ENCODE results near the gene SCN5A.

SCN5A gene

DNA sequence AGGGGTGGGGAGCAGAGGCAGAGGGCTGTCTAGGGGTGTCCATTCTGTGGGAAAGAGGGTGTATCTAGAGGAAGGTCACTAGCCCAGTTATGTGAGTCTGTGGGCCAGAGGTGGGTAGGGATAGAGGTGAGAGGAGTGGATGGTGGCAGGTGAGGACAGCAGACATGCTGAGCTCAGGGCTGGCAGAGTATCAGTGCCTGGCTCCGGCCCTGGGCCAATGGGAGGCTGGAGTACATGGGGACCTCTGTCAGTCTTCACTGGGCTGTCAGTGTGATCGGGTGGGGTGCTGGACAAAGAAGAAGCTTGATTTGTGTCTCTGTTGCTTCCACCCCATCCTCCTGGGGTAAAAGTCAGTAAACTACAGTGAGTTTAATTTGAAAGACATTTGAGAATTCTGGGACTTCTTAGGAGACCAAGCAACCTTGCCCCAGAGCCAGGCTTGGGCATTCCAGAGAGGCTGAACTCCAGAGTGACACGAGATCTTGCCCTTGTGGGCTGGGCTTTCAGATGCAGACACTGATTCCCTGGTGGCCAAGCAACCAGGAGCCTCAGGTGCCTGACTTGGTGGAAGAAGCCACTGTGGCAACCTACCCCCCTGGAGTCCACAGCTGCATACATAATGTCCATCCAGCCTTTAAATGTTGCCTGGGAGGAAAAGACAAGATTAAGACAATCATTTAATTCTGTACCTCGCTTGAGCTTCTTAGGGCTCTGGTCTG lies 92.7 kb downstream of the SCN5A start:
- DNase-seq, result no peak

DNA sequence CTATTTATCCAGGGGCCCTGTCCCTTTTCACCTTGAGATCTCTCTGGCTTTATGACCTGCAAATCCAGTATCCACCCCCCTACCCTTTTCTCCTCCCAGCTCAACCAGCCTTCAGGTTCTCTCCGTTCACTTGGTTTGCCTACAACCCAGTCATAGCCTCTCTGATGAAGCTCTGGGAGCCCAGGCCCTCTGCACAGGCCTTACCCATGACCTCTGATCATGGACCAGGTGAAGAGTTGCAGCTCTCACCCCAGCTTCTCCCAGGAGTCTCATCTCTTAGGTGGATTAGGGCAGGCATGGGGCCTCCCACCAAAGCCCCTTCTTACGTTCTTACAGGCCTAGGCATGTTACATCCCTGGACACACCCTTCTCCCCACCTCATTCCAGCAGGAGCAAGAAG lies 93.6 kb downstream of the SCN5A start:
- DNase-seq, result no peak

DNA sequence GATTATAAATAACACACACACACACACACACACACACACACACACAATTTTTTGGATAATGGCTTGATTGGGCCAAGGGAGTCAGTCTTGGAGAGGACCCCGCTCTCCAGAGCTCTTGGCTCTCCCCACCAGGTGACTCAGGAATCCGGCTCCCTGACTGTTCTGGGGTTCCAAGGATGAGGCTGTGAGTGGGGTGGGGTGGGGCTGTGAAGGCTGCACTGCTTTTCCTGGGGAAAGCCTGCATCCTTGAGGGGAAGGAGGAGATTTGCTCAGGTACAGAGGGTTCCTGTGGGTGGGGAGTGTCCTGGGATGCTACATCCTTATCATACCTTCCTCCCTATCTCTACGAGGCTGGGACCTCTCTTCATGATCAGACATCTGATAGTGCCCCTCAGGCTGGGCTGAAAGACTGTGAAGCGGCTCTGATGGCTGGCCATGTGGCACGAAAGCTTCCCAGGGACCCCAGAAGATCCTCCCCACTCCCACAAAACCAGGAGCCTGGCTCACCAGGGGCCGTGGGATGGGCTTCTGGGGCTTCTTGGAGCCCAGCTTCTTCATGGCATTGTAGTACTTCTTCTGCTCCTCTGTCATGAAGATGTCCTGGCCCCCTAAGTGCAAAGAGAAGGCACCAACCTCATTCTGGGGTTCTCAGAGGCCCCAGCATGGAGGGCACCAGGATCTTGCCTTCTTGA lies 94.2 kb downstream of the SCN5A start:
- no peak for DNase-seq

DNA sequence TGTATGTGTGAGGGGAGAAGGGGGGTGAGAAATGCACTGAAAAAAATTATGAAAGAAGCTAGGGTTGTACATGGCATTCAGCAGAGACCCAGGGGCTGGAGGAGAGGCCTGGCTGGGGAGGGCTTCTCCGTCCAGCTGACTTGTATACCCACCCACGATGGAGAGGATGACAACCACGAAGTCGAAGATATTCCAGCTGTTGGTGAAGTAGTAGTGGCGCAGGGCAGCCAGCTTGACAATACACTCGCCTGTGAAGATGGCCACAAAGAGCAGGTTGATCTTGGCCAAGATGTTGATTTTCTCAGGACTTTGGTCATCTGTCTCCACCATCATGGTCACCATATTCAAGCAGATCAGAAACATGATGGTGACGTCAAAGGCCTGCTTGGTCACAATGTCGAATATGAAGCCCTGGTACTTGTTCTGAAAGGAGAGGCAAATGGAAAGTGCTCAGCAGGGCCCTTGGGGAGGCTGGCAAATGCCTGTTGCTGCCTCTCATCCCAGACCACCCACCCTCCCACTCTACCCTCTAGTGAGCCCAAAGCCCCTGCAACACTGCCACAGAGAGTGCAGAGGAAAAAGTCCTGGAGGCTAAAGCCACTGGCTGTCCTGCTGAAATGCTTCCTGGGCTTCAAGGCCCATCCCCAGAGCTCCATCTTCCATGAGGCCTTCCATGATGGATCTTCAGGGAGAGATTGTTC lies 95.2 kb downstream of the SCN5A start:
- DNase-seq, result no peak

DNA sequence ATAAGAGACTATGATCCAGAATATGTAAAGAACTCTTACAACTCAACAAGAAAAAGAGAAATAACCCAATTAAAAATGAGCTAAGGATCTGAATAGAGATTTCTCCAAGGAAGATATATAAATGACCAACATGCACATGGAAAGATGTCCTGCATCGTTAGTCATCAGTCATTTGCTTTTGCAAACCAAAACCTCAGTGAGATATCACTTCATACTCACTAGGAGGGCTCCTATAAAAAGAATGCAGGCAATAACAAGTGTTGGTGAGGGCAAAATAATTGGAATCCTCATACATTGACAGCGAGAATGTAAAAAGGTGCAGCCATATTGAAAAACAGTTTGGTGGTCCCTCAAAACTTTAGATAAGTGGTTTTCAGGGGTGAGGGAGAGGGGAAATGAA lies 96.4 kb downstream of the SCN5A start:
- no peak for DNase-seq

DNA sequence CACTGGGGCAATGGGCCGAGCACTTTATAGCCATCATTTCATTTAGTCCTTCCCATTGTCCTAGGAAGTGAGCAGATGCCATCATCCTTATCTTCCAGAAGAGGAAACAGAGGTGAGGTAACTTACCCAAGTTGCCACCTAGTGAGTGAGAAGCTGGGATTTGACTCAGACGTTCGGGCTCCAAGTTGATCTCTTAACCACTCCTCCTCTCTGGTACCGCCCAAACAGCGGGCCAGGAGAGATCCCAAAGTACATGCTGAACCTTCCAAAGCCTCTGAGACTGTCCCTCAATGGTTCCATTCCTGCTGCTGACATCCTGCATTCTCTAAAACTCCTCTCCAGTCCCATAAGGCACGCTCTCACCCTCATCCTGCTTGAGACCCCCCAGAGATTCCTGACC lies 97.1 kb downstream of the SCN5A start:
- no peak for DNase-seq

DNA sequence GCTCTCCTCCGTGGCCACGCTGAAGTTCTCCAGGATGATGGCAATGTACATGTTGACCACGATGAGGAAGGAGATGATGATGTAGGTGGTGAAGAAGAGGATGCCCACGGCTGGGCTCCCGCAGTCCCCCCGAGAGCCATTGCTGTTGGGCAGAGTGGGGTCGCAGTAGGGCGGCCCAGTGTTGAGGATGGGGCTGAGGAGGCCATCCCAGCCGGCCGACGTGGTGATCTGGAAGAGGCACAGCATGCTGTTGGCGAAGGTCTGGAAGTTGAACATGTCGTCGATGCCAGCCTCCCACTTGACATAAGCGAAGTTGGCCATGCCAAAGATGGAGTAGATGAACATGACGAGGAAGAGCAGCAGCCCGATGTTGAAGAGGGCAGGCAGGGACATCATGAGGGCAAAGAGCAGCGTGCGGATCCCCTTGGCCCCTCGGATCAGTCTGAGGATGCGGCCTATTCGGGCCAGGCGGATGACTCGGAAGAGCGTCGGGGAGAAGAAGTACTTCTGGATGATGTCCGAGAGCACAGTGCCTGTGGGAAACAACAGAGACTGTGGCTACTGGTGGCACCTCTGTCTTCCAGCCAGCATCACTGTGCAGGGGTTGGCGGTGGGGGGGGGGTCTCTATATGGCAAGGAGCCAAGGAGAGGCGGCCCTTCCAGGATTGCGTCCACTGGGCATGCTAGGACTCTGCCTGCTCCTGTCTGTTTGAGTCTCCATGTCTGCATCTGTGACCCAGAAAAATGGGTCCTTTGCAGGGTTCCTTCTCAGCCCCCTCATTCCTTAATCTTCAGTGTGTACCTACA lies 98.3 kb downstream of the SCN5A start:
- DNase-seq, result no peak

DNA sequence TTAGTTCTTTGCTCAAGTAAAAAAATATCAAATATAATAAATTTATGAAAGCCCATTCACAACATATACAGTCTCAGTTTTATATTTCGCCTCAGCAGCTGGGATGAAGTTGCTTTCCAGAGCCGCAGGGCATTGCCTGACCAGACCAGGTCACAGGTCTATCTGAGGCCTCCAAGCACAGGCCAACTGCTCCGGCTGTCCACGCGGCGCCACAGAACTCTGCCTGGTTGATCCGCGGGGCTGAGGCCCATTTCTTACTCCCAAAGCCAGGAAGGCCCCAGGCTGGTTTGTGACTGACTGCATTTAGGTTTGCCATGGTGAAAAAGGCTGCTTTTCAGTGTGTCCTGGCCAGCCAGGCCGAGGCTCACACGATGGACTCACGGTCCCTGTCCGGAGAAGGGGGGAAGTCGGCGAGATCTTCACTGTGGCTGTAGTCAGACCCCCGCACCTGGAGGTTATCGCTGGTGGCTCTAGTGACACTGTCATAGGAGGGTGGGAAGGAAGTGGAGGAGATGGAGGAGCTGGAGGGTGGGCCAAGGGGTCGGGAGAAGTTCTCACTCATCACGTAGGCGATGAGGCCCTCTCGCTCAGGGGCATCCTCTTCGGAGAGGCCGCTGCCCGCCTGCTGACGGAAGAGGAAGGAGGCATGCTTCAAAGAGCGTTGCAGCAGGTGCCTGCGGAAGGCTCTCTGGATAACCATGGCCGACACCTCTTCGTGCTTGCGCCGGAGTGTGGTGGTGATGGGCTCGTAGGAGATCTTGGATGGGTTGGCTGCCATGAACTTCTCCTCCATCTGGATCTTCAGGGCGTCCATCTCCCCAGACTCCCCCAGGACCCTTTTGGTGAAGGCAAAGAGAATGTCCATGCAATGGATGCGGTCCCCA lies 99.3 kb downstream of the SCN5A start:
- DNase-seq, result no peak

DNA sequence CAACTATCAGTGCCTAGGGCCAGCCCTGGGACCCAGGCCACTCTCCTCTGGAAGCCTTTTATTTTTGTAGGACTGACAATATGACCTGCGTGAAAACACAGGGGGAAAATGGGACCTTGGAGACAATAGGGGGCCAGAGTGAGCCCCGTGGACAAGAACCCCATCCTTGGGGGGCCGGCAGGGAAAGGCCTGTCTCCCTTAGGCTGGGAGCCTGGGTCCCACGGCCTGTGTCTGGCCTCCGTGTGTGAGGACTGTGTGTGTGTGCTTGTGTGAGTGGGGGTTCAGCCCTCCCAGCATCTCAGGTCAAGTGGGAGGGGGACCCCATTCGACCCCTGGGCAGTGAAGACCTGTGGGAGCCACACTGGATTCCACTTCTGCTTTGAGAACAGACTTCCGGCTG lies 100.0 kb downstream of the SCN5A start:
- DNase-seq, result no peak

DNA sequence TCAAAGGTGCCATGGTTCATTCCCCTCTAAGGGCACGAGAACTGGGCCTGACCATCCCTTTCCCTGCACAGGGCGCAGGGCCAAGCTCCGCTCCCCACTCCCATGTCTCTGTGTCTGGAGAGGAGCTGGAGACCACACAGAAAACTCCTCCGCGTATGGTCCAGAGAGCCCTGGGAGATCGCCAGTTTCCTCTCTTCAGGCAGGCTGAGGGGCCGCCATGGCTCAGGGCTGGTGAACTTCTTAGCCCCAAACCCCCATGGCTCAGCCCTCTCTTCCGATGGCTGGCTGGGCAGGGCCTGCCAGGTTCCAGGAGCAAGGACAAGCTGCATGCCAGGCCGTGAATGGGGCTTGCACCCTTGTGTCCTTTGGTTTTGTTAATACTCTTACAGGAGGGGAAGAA lies 100.4 kb downstream of the SCN5A start:
- no peak for DNase-seq

DNA sequence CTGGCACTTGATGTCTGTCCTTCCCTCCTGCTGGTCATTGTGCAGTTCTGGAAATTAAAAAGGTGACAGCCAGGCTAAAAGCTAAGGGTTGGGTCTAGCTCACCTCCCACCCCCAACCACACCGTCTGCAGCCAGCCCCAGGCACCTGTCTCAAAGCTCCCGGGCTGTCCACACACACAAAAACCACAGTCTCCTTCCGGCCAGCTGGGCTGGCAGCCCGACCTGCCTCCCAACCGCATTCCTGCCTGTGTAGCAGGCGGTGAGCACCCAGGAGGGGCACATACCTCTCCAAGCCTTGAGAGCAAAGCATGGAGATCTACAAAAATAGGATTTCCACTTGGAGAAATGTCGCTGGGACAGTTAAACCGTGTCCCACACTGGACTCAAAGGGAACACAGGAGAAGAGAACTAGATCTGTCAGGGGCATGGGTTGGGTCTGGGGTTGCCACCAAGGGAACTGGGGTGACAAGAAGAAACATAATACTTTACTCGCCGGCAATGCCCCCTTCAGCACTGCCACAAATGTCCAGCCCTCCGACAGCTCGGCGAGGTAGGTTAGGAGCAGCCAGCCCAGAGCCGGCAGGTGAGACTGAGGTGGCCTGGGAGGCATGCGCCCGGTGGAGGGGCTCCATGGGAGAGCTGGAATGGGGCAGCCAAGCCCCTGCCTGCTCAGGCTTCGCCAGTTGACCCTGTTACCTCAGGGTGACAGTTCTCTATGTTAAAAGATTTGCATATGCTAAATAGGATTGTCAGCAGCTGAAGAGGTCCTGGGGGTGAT lies 101.1 kb downstream of the SCN5A start:
- DNase-seq, result no peak

DNA sequence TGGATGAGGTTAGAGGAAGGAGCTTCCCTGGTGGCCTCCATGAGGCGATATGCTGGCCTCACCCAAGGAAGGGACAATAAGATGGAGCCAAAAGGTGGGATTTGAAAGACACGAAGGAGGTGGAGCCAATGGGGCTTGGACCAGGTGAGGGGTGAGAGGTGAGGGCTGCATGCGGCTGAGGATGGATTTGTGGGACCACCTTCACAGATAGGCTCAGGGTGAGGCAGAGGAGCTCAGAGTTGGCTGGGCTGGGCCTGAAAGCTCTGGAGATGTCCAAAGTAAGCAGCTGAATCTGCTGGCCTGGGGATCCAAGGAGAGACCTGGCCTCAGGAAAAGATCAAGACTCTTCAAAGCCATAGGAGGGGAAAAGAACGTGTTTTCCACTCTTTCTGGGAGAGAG lies 103.5 kb downstream of the SCN5A start:
- no peak for DNase-seq

DNA sequence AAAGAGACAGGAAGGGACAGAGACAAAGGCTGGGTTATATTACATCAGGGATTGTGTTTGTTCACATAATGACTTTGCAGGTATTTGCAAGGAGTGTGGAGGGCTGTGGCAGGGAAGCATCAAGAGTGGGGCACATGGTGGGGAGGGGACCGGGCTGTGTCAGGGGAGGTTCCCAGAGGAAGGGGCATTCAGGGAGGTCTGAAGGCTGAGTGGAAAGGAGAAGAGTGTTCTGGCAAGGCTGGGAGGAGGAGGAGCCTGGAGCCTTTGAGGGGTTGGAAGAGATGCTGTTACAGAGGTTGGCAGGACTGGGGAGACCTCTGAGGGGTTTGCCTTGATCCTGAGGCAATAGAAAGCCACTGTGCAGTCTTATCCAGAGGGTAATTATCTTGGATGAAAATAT lies 103.9 kb downstream of the SCN5A start:
- DNase-seq, result no peak

DNA sequence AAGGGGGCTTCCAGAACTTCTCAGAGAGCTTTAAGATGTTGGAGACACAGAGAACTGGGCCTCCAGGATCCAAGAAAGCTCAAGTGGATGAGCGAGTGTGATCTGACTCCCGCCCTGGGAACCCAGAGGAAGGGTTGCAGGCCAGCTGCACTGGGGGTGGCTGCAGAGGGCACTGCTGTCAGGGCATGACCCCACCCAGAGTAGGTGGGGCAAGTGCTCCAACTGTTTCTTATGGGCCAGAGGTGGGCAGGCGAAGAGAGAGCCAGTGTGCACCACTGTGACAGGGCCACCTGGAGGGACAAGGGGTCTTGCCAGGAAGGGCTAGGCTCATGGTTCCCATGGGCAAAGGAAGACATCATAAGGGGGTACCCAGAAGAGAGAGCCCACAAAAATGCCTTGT lies 104.6 kb downstream of the SCN5A start:
- DNase-seq, result no peak

DNA sequence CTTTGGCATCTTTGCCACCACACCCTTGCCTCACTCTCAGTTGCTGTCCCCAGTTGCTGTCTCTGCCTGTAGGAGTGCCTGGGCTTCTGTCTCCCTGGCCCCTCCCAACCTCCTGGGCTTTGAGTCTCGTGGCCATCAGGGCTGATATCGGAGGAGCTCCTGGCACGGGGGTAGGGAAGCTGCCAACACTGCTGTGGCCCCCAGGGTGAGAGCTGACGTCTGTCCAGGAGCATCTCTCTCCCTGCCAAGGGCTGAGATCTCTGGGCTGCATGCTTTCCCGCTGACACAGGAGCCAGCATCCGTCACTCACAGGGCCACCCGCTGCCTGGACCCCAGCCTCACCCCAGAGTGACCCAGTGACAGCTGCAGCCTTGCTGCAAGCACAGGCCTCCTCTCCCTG lies 105.9 kb downstream of the SCN5A start:
- no peak for DNase-seq

DNA sequence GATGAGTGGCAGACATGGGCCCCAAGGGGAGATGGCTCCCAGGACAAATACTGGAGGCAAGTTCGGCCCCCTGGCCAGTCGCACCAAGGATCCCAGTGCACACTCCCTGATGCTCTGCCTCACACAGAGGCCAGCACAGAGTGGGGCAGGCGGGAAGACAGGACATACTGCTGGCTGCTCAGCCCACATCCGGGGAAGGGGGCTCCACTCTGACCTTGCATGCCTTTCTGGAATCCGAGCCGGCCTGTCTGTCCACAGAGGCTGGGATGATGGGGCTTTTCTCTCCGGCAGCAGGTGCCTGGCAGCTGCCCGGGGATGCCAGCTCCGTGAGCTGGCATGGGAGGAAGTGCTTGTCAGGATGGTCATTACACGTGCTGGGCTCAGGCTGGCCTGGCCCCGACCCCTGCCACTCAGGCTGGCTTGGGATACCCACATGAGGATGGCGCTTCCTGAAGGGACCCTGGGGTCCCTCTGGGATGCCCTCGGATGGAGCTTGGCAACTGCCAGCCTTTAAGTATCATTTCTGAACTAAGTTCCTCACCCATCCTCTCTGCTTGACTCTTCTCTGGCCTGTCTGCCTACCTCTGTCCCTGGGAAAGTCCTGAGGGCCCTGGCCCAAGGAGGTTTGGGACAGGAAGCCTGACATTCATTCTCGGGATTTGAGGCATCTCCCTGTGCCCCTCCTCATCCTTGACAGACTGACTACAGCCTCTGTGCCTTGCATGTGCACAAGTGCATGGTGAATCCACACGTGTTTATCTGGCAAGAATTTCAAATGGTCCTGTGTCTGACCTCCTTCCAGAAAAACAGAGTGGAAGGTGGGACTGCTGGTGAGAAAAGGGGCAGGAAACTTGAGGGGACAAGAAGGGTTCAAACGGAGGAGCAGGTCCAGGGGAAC lies 106.8 kb downstream of the SCN5A start:
- no peak for DNase-seq

DNA sequence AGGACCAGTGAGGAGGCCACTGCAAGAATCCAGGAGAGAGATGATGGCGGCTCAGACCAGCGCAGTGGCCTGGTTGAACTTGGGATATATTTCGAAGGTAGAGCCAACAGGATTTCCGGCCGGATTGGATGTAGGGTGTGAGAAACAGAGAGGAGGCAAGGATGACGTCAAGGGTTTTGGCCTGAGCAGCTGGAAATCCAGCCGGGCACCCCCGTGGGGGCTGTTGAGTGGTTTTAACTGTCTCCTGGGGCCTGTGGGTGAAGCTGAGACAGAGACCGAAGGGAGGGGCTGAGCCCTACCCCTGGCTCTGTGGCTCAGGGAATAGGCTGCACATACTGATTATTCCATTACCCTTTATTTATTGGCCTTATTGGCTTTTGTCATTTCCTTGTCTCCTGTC lies 107.7 kb downstream of the SCN5A start:
- no peak for DNase-seq

DNA sequence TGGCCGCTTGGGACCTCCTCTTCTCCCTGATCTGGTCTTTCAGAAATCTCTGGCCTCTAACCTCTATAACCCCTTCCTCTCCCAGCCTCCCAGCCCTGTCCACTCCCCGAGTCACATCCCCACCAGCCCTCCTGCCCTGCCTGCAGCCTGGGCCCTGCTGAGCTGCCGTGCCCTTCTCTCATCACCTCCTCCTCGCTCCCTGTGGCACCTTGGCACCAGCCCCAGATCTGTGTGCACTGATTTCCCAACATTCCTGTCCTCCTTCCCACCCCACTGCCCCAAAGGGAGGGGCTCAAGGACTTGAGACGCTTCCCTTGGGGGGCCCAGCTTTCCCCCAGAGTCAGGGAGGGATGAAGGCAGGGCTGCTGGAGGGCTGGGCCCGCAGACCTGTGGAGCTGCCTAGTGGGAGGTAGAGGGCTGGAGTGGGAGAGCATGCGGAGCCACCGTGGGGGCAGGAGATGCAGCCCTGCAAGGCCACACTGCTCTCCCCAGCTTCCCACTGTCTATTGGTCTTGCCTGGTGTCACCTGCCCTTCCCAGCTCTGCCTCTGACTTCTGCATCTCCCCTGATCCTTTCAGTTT lies 110.6 kb downstream of the SCN5A start:
- no peak for DNase-seq

DNA sequence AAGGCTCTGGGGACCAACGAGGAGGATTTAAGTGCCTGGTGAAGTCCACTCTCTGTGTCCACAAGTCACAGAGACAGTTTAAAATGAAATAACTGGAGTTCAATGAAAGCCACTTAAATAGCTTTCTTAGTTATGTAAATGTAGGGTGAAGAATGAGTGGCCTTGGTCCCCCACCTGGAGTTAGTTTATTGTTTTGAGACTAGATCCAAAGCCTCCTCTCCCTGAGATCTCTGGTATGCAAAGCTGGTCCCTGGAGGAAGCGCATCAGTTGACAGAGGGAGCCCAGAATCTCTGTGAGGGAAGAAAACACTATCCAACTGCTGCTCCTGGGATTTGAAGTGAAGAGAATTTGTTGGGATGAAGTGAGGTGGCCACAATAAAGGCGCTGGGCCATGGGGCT lies 112.8 kb downstream of the SCN5A start:
- no peak for DNase-seq

DNA sequence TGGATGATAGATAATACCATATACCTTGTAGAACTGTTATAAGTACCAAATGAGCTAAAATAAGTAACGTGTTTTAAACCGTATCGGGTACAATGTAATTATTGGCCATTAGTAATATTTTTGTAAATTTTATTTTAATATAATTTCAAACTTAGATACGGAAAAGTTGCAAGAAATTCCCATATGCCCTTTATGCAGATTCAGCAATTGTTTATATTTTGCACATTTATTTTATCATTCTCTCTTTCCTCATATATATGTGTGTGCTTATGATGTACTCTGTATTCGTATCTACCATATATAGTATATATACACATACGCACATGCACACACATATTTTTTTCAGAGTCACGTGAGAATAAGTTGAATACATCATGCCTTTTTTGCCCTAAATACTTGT lies 114.9 kb downstream of the SCN5A start:
- no peak for DNase-seq

Measured in hematopoietic multipotent progenitor cell treated with erythropoietin and hydrocortisone succinate and interleukin-3 and kit ligand, for 8 days (in vitro differentiated cells).